HG02938 (cell line): ENCODE data around the gene SRBD1.
"Not testable (repeated sequence)": the region's sequence is repeated elsewhere in the genome, so short reads cannot be mapped to it uniquely, and the experiment has no call there.

Experiments
- ATAC-seq: cut with Tn5 transposase; IDR thresholded peaks from one replicate; pipeline ENCODE4 v1.9.1; 2021; ENCODE audit warnings: mild to moderate bottlenecking, moderate library complexity; ENCODE audit not compliant: unreplicated experiment

SRBD1 gene

DNA sequence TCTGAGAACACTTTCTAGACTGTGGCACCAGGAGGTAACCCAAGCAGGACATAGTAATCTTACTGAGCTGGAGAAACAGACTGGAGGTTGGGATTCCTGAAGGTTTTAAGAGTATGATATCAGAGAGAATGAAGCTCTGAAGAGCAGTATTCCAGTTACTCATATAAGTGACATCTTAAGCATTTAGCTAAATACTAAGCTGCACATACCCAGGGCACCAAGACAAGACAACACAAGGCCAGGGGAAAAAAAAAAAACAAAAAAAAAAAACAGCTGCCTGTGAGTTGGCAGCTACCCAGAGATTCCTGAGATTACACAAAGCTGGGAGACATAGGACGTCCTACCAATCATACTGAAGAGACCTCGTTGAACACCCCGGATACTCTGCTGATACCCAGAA lies 175.8 kb downstream of the SRBD1 start:
- no peak for ATAC-seq

DNA sequence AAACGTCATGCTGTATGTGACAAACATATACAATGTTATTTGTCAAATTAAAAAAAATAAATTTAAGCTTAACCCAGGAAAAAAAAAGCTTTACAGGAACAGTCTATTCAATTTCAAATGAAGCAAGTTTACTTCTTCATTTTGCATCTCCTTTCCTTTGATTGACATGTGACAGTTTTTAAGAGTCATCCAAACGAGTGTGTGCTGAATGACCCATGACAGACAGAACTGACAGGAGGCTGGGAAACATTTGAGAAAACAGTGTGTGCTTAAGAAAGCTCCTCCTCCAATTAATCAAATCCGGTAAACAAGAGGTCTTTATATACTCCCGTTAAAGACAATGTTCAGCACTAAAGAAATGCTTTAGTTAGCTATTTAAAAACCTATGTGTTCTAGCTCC lies 177.7 kb downstream of the SRBD1 start:
- no peak for ATAC-seq

DNA sequence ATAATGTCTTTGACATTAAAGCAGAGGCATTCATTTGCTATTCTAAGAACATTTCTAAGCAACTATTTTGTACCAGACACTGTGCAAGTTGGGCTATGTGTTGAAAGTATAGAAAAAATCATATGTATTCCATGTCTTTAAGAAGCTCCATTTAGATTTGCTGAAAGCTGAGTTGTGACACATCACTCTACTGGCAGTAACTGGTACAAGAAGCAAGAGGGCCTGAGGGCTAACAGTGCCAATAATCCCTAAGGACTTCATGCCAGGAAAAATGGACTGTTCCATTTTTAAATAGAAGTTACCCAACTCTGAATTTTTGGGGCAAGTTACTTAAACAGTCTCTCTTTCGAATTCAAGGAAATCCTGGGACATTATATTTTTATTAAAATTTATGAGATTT lies 178.7 kb downstream of the SRBD1 start:
- no peak for ATAC-seq

DNA sequence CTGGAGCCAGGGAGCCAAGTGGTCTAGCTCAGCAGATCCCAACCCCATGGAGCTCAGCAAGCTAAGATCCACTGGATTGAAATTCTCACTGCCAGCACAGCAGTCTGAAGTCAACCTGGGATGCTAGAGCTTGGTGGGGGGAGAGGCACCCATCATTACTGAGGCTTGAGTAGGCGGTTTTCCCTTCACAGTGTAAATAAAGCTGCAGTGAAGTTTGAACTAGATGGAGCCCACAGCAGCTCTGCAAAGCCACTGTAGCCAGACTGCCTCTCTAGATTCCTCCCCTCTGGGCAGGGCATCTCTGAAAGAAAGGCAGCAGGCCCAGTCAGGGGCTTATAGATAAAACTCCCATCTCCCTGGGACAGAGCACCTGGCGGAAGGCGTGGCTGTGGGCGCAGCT lies 185.0 kb downstream of the SRBD1 start:
- ATAC-seq = not testable (repeated sequence)

DNA sequence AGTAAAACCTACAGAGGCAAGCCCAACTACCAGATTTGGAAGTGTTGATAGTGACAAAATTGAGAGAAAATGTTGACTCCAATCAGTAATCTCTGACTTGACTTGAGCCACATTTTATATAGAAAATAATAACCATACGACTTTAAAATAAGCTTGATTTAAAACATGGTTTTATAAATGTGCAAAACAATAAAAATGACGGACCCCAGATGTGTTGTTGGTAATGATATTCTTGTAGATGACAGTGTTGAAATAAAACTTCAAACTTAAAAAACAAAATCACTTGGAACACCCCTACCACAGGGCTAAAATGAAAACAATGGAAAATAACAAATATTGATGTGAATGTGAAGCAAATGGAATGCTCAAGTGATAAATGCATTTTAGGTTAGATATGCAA lies 188.1 kb downstream of the SRBD1 start:
- ATAC-seq = no peak

DNA sequence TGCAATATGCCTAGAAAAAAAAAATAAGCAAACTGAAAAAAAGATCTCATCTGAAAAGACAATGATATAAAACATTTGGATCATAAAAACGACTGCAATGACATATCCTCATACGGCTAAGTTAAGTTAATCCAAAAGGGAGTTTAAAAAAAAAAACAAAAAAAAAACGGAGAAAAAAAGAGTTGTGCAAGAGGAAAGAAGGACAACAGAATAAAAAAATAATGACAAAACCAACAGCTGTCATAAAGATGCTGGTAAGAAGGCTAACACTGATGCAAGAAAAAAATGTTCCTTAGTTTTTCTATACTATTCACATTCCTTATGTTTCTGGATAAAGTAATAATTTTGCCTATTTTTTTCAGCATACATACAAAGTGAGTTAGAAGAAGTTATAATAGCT lies 192.5 kb downstream of the SRBD1 start:
- no peak for ATAC-seq

DNA sequence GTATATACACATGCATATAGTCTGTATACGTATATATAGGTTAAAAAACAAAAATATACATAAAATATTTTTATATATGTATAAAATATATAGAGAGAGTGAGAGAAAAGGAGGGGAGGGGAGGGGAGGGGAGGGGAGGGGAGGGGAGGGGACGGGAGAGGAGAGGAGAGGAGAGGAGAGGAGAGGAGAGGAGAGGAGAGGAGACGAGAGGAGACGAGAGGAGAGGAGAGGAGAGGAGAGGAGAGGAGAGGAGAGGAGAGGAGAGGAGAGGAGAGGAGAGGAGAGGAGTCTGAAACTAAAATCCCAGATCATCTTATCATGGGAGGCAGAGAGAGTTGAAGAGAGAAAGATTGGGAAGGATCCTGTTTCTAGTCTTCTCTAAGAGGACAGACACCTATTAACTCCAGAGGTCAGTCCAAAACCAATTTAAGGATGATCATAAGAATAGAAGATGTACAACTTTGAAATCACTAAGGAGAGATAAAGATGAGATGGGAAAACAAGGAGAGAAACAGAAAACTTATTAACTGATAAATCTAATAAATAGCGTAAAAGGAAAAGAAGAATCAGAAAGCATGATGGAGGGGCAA lies 195.4 kb downstream of the SRBD1 start:
- ATAC-seq = no peak

DNA sequence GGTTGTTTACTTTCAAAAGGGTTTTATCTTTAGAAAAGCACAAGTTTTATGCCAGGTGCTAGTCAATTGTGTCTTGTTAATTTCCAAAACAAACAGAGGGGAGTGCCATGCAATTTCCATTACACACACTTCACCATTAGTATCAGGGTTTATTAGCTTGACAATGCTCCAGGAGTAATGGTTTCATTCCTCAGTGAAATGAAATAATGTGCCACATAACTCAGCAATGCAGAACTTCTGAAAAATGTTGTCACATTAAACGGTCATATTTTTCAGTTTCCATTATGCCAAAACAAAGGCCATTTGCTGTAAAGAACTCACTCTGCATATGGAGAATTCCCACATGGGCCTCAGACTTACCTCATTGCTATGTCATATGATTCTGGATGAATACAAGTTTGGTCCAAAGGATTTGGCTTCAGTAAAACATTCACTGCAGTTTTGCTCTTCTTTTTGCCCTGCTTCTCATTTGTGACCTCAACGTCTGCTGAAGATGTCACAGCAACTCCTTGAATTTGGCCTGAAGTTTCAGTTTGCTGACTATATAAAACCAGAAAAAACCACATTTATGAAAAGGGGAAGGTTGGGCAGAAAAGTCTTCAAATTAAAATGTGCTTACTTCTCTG lies 198.2 kb downstream of the SRBD1 start:
- no peak for ATAC-seq

DNA sequence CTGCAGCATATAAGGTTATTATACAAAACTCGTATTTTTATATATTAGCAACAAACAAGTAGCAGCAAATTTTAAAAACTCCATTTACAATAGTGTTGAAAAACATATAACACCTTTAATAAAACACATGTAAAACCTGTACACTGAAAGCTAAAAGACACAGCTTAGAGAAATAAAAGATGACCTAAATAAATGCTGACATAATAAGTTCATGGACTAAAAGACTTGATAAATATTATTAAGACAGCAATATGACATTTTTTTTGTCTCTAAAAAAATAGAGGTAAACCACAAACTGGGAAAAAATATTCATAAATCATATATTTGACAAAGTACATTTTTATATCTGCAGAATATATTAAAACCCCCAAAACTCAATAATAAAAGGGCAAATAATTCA lies 201.4 kb downstream of the SRBD1 start:
- ATAC-seq = no peak

DNA sequence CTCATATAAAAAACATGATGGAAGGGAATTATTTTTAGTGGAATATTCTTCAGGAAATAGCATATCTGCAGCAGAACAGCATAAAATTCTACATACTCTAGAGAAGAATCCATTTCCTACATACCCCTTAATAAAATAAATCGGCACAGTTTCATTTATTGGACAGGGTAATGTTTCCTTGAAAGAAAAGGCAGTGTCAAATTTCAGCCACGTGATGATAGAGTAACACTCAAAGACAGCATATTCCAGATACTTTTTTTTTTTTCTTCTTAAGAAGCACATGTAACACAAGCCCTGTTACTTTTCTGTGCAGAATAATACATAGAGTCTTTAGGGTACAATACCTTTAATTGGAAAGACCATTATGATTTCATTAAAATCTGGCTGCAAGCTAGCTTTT lies 204.4 kb downstream of the SRBD1 start:
- ATAC-seq = no peak

DNA sequence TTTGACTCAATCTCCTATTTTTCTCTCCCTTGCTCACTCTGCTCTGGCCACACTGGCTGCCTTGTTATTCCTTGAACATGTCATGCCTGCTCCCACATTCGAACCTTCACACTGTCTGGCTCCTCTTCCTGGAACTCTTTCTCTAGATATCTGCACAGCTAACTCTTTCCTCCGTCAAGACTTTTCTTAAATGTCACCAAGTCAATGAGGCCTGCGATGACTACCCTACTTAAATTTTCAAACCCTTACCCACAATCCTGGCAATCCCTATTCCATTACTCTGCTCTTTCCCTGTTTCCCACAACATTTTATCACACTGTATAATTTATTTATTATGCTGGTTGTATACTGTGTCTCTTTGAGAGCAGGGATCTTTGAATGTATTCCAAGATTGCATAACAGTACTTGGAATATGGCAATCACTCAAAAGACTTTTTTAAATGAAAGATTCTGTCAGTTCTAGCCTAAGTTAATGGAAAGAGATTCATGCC lies 206.2 kb downstream of the SRBD1 start:
- ATAC-seq = no peak

DNA sequence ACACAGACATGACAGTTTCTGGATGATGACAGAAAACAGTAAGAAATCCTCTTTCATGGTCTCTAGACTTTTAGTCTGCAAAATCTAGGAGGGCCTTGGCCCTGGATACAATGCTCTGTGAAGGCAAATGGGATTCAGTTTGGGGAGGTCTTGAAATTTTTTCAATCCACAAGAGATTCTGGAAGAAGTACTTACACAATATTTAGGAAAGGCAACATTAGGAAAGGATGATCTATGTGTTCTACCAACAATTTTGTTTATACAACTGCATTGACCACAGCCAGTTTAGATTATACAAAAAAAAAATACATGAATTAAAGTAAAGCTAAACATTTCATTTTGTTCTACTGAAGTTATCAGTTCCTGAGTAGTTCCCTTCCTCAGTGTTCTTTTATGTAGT lies 208.0 kb downstream of the SRBD1 start:
- ATAC-seq = no peak

DNA sequence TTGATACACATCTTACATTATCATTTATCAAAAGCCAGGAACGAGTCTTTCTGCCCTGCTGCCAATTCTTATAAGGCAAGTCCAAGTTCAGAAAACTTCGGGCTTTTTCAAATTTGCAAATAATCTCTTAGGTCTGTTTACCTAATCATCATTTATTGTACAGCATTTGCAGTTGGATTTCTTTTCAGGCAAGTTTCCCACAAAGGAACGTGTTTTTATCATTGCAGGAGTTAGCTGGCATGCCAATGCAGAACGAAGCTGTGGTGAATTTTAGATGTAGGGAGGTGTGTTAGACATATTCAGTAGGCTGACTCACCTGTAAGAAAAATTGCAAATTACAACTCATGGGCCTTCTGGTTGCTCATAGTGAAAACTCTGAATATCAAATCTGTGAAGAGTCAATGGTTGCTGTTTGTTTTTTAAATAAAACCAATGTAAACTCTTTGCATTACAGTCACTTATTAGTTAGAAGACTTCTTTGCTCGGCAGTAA lies 209.6 kb downstream of the SRBD1 start:
- ATAC-seq = no peak

DNA sequence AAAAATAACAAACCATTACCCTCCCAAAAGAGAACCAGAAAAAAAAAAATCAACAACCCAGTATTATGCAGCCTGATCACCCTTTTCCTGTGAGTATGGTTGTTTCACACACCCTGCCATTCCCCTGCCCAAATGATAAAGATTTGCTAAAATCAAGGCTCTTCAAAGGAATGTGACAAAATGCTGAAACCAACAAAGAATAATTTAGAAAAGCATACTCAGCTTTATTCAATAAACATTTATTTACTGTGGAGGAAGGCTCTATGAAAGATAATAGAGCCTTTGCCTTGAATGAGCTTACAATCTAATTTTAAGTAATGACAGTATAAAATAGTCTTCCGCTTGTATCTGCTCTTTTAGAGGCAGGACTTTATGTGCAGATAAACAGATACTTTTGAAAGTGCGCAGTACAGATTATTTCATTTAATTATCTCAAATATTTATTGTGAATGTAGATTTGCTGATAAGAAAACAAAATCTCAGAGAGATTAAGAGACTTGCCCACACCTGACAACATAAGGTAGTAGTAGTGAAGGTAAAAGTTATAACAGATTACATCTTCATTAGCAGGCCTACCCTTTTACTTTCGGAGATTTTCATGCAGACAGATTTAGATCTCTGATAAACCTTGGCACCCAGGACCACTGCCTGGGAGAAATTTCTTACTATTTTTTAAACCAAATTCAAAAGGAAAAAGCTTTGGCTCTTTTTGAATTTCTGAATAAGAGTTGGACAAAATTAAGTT lies 211.9 kb downstream of the SRBD1 start:
- ATAC-seq = no peak

DNA sequence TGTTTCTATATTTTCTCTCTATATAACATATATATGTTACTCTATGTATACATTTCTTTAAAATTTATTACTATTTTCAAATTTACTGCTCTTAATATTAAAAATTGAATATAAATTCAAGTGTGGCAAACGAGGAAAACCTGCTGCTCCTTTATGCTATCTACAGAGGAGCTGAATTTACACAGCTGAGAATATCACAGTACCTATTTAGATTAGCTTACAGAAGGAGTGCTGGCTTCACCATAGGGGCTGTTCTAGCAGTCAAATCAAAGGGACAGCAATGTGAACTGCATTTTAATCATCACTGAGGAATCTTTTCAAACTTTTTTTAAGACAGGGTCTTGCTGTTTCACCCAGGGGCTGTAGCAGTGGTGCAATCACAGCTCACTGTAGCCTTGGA lies 213.8 kb downstream of the SRBD1 start:
- no peak for ATAC-seq

DNA sequence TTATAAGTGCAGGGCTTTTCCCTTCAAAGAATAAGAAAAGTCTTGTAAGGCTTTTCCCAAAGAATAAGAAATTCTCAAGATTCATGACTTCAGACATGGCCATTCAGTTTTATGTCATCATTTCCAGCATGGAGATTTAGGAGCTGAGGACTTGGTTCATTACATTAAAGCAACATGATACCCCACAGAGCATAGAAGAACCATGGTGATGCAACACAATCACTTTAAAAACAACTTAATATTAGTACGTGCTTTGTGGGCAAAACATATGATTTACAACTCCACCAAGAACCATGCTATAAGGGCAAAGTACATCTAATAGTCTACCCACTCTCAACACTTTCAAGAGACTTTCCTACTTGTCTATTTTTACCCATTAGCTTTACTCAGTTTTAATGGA lies 214.4 kb downstream of the SRBD1 start:
- ATAC-seq = no peak

DNA sequence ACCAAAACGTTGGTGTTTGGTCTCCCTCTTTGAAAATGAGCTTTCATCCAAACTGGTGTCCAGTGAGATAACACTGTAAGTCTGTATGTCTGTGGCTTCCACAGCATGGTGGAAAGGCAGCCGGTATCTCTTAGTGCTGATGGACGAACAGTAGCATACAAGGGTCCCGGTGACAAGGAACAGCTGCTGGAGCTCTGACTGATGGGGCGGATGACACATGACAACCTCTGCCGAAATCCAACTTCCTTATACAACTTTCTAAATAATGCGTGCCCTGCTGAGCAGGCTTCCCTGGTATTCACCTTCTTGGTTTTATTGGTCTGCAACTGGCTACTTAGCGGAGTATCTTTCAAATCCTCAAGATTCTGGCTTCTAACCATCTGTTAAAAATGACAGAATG lies 216.2 kb downstream of the SRBD1 start:
- ATAC-seq = no peak

DNA sequence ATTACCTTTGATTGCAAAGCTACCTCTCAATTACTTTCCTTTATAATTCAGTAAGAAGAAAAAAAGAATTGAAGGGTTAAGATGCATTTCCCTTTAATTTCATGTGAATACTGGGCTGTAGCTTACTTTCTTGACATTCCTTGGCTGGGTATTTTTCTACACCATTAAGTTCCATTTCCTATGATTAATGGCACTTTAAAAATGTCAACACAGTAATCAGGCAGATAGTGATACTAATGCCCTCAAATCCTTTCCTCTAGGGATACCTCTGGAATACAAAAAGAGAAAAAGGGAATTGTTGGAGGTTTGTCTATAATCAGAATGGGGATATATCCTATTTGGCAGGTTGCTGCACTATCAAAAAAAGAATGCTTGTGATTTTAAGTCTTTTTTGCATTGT lies 216.9 kb downstream of the SRBD1 start:
- ATAC-seq = no peak

DNA sequence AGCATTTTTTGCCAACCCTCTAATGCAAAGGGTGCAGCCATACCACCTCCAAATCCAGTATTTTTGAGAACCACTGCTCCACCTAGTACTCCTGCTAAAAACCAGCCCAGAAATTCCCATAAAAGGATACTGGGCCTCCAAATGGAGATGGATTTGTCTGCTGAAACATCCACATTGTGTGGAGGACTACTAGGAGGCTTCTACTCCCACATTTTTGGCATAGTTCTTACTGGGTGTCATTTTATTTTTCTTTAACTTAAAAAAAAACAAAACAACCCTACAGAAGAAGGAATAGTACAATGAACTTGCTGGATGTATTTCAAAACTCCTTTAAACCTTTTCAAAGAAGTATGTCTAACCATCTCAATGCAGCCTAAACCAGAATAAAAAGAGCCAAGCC lies 219.2 kb downstream of the SRBD1 start:
- no peak for ATAC-seq

DNA sequence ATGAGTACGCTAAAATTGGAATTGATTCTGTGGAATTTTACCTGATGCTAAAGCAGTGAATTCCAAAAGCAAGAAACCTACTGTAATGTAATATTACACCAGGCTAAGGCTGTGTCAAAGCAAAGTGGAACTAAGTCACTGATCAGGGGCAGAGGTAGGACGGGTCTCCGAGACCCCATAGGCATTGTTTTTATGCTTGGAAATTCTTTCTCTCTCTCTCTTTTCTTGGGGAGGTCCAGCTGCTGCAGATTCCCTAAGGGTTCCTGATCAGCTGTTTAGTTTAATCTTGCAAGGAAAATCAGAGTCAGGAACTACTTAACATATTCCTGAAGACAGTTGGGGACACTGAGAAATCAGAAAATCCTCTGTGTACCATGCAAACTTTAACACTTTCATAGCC lies 220.2 kb downstream of the SRBD1 start:
- no peak for ATAC-seq

DNA sequence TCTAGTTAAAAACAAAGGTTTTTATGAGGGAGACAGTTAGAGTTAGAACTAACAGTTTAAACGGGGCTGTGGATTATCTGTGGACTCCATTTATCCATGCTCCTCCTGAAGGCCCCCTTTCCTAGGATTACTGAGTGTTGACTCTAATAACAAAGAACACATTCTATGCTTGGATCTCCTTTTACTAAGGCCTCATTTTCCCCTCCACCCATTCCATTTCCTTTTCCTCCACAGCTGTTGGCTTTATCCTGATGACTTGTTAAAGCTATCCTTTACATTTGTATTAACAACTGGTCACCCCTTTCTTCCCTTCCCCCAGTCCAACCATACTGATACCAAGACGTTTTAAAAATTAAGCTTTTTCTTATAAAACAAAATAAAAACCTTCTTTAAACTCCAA lies 220.6 kb downstream of the SRBD1 start:
- ATAC-seq = no peak

DNA sequence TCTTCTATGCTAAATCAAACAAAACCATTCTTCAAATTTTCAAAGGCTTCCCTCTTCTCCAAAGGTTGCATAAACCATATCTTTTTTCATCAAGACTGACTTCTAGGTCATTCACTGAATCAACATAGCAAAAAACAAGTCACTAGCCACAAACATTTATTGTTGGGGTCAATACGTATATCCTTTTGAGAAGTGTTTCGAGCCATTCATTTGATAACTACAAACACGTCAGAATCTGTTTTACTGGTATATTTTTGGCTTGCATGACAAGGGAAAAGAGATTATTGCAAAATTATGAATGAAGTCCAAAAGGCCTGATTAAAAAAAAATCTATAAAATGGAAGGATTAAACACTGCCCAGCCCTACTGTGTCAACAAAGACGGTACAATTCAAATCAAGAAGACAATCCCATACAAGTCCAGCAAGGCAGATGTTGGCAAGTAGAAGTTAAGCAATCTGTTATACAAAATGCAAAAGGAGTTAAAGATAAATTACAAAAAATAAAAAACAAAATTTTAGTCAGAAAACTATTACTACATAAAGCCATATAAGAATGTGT lies 222.4 kb downstream of the SRBD1 start:
- no peak for ATAC-seq
